Fibroblast of lung (primary cell): ENCODE measurements around the gene LARP7.

Experiments
- CTCF ChIP-seq, 2 donors: IDR thresholded peaks in 1 of 2; conservative IDR thresholded peaks in 1 of 2; 1 replicate in 1 of 2; 2 replicates in 1 of 2; pipeline ENCODE4 v1.5.1; 2011 to 2012; ENCODE audit warnings: low read length in 2 of 2, control low read depth in 1 of 2, inconsistent platforms in 1 of 2, low read depth in 1 of 2, mild to moderate bottlenecking in 1 of 2
- EZH2 ChIP-seq: IDR thresholded peaks from 2 replicates; pipeline ENCODE4 v1.5.1; 2012; ENCODE audit warnings: low read length, control low read depth, mild to moderate bottlenecking; ENCODE audit errors: missing control alignments

DNA sequence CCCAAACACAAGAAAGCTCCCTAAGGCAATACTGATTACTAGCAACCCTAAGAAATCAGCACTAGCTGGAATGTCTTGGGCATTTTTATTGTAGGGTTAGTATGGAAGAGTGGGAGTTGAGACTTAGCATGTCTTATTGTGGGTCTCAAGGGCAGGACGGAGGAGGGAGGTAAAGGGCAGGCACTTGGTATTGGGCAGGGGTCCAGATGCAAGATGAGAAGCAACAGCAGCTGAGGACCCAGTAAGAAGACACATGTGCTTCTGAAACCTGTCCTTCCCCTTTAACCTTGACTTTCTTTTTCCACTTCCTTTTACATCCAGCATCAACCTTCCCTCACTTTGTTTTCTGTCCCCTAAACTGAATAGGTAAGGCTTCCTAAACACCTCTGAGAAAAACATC, 37.4 kb downstream of the LARP7 start:
- TF ChIP-seq CTCF (conservative IDR thresholded peaks at IDR 0.05 in 1 of 2, IDR thresholded peaks at IDR 0.05 in 1 of 2; ENCODE audit: low read depth in 1 of 2, low read length in 2 of 2) (no peak), EZH2 (no peak)
